ENCODE results near the gene MPPED1.

GRCh38 chr22:43418079-43418825 lies 6.4 kb downstream of the MPPED1 start:
- TF ChIP-seq EZH2 (IDR thresholded peaks at IDR 0.05; ENCODE audit: borderline replicate concordance) (no peak), CTCF (IDR thresholded peaks at IDR 0.05; ENCODE audit: poor library complexity) (no peak), EZH2phosphoT487 (IDR thresholded peaks at IDR 0.05; ENCODE audit: low read depth, severe bottlenecking, unreplicated experiment) (no peak)

Data from hepatocyte (in vitro differentiated cells).